Measurements from ENCODE around the gene ARRB2. TPM values are rescaled to one million over a fixed set of nuclear protein-coding genes. Genes with fewer than 3 reads are reported as not detected.

Gene ARRB2
- total and polyA plus RNA-seq, 2 of the 13 experiments (the other 11 are each of a cell fraction or from before 2014, with no cell fraction given) = 21.5 to 49.2 TPM

GRCh38 chr17:4701116-4701515, 9.3 kb upstream of the ARRB2 start:
- H3K27ac ChIP-seq (ENCODE audit: extremely low read length, insufficient read depth, low read length) = no peak overlapping the region
- H3K4me2 ChIP-seq (ENCODE audit: low read depth, low read length) = peak overlapping the region; percentile 16; the same call in 1 of the 2 replicates
- DNase-seq (ENCODE audit: low spot score) = no peak
- no peak for TF ChIP-seq SMYD3 (CRISPR knock-in tag; IDR thresholded peaks at IDR 0.05)
- no peak for TF ChIP-seq ZNF704 (CRISPR knock-in tag; IDR thresholded peaks at IDR 0.05; ENCODE audit: borderline replicate concordance)
- CTCF ChIA-PET (ENCODE audit: low intra/inter-chr PET ratio, low total read pairs) = no interaction called here
- H3K36me3 ChIP-seq (replicated peaks in 1 of 2; ENCODE audit: control insufficient read depth in 1 of 2, insufficient read depth in 2 of 2, low read length in 2 of 2) = peaks cover 6 to 21% of the 10 kb centered on the region in 2 experiments
- H3K4me1 ChIP-seq (ENCODE audit: insufficient read depth, low read length) = peaks cover 52% of the 10 kb centered on the region
- no peak for FAIRE-seq
- BruUV-seq (replicated peaks) = no TSS peak
- no peak for ATAC-seq
- no peaks in the 10 kb centered on the region; a peak in 1 of 5 replicates for H3K27me3 ChIP-seq (ENCODE audit: control insufficient read depth in 1 of 2, insufficient read depth in 2 of 2, low read length in 2 of 2)
- POLR2A ChIA-PET = interaction anchor here (0.6 to 1.1 kb wide), 3 partner anchors 20 to 251 kb away, joined by 3 to 4 read pairs (median 3); partner anchors contain the start of gene TM4SF5
- peaks cover 74% of the 10 kb centered on the region for H3K79me2 ChIP-seq (ENCODE audit: insufficient read depth, low read length)
- intact Hi-C loops (cut with micrococcal nuclease; ENCODE audit: unreplicated experiment) = no loop called here
- H2AFZ ChIP-seq (ENCODE audit: low read length) = no peak overlapping the region
- WGBS (ENCODE audit: low lambda C conversion rate) = 100% methylated on average over 1 of the region's 1 CpG
- no peaks in the 10 kb centered on the region for H3K9me3 ChIP-seq (ENCODE audit: low read length)
- no peak overlapping the region for H3K9ac ChIP-seq (ENCODE audit: insufficient read depth, low read depth, low read length)
- no peak overlapping the region for H3K4me3 ChIP-seq (replicated peaks in 1 of 3; ENCODE audit: insufficient read depth in 1 of 3, low read depth in 2 of 3, low read length in 3 of 3)
- no peaks in the 10 kb centered on the region for H4K20me1 ChIP-seq (ENCODE audit: insufficient read depth, low read length)
- in situ Hi-C loops (cut with HindIII; ENCODE audit: extremely low pct_ligation_motif_present, low pct_unique_long_range_greater_than_20kb) = no loop called here

GRCh38 chr17:4703330-4703691, 7.1 kb upstream of the ARRB2 start:
- H3K4me2 ChIP-seq (ENCODE audit: low read depth, low read length) = peak overlapping the region; percentile 86
- H3K9me3 ChIP-seq (ENCODE audit: low read length) = no peaks in the 10 kb centered on the region
- intact Hi-C loops (cut with micrococcal nuclease; ENCODE audit: unreplicated experiment) (no loop called here), in situ Hi-C loops (cut with HindIII; ENCODE audit: extremely low pct_ligation_motif_present, low pct_unique_long_range_greater_than_20kb) (no loop called here)
- no peaks in the 10 kb centered on the region for H4K20me1 ChIP-seq (ENCODE audit: insufficient read depth, low read length)
- no TSS peak for BruUV-seq (replicated peaks)
- ChIA-PET CTCF (ENCODE audit: low intra/inter-chr PET ratio, low total read pairs) (no interaction called here), POLR2A (interaction anchor here (0.6 to 2.3 kb wide), 8 partner anchors 18 to 104 kb away, joined by 5 to 17 read pairs (median 6); partner anchors contain the start of genes GLTPD2, PLD2, PSMB6 and TM4SF5)
- H3K36me3 ChIP-seq (replicated peaks in 1 of 2; ENCODE audit: control insufficient read depth in 1 of 2, insufficient read depth in 2 of 2, low read length in 2 of 2) = no peaks in the 10 kb centered on the region
- ATAC-seq (no peak), FAIRE-seq (no peak), DNase-seq (ENCODE audit: low spot score) (no peak)
- H3K4me3 ChIP-seq (replicated peaks in 1 of 3; ENCODE audit: insufficient read depth in 1 of 3, low read depth in 2 of 3, low read length in 3 of 3) = peak overlapping the region; percentile 95 to 99 (median 95)
- no peak overlapping the region for H2AFZ ChIP-seq (ENCODE audit: low read length)
- 2% methylated on average over 15 of the region's 15 CpGs for WGBS (ENCODE audit: low lambda C conversion rate)
- H3K27ac ChIP-seq (ENCODE audit: extremely low read length, insufficient read depth, low read length) = peak overlapping the region; percentile 79
- H3K27me3 ChIP-seq (ENCODE audit: control insufficient read depth in 1 of 2, insufficient read depth in 2 of 2, low read length in 2 of 2) = no peaks in the 10 kb centered on the region; a peak in 1 of 5 replicates
- H3K4me1 ChIP-seq (ENCODE audit: insufficient read depth, low read length) = peaks cover 52% of the 10 kb centered on the region
- peaks cover 53% of the 10 kb centered on the region for H3K79me2 ChIP-seq (ENCODE audit: insufficient read depth, low read length)
- H3K9ac ChIP-seq (ENCODE audit: insufficient read depth, low read depth, low read length) = peak overlapping the region; percentile 95
- TF ChIP-seq SMAD9 (CRISPR knock-in tag; IDR thresholded peaks at IDR 0.05) = no peak
- no peak for TF ChIP-seq STAT6 (CRISPR knock-in tag; IDR thresholded peaks at IDR 0.05; ENCODE audit: borderline replicate concordance)
- TF ChIP-seq ZNF160 (CRISPR knock-in tag; IDR thresholded peaks at IDR 0.05) = no peak
- no peak for TF ChIP-seq THAP7 (CRISPR knock-in tag; IDR thresholded peaks at IDR 0.05)
- TF ChIP-seq DBP (CRISPR knock-in tag; IDR thresholded peaks at IDR 0.05; ENCODE audit: not compliant biosample characterization) = no peak
- TF ChIP-seq ZFP82 (CRISPR knock-in tag; IDR thresholded peaks at IDR 0.05; ENCODE audit: borderline replicate concordance) = no peak
- TF ChIP-seq ZNF18 (CRISPR knock-in tag; IDR thresholded peaks at IDR 0.05; ENCODE audit: insufficient replicate concordance) = peak; percentile 62

Measured in HepG2 (cell line).